Omental fat pad (tissue), 4 donors: Measurements from ENCODE around the gene LPXN. TPM values are rescaled to one million over a fixed set of nuclear protein-coding genes. Genes with fewer than 3 reads are reported as not detected.
A peak's percentile ranks its signal among the peaks of the same experiment; 100 is the strongest.

Experiments
- ATAC-seq: fragments of 150-250 bp; one replicate; pipeline ENCODE4 v1.9.1; 2016; ENCODE audit warnings: mild to moderate bottlenecking, moderate library complexity; ENCODE audit not compliant: low FRiP score
- DNase-seq: peaks from one replicate; pipeline ENCODE4 v3.0.0-alpha.2; 2019; ENCODE audit warnings: low spot score
- CTCF ChIP-seq, 3 donors: fragments of 450-650 bp; IDR thresholded peaks; one replicate each; pipeline ENCODE4 v1.5.1; 2016 to 2017; ENCODE audit warnings: antibody characterized with exemption in 3 of 3, mild to moderate bottlenecking in 3 of 3, moderate library complexity in 2 of 3
- total RNA-seq, 4 donors: library from RNA; depleted of rRNA; stranded (reverse); fragments of >200 nt; gene quantifications; one replicate each; pipeline ENCODE4 v1.1.0, GENCODE V29; 2016

The LPXN gene
- total RNA-seq, 4 donors from 2014 or later: 9.8 to 40.7 (median 15.1) TPM

DNA sequence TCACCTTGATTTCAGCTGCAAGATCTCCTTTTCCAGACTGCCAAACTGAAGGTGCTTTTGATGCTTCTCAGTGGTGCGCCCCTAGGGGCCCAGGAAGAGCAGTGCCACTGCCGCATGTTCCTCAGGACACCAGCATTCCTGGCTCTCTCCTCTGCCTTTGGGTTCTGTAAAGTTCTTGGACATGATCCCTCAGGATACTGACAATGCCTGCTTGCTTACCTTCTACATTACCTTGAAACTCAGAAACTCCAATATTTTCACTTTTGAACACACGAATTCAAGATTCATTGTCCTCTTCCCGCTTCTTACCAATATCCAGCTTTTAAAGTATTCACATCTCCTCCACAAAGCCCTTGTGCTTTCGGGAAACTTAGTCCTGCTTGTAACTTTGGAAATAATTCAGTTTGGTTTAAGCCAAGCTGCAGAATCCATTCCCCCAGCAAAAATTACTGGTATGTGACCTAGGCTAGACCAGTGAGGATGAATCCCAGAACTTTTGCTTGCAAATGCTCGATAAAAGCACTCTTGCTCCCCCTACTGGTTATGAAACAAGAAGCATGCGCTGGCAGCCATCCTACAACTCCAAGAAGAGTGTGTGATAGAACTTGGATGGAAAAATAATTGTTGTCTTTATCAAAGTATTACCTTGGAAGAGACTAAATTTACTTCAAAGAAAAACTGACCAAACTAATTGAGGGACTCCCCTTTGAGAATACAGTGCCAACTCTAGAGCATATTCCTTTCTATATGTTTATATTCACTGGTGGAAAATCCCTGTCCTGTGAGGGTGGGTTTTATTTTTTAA lies 51.2 kb downstream of the LPXN start:
- TF ChIP-seq CTCF (IDR thresholded peaks at IDR 0.05): peak in 2 of 3 donors; percentile 35 to 66
- DNase-seq (peak; percentile 34), ATAC-seq (peak; percentile 86)

- ATAC-seq: peak; percentile 71
- no peak for DNase-seq
- no peak for TF ChIP-seq CTCF (IDR thresholded peaks at IDR 0.05)
Observed at GRCh38 chr11:58513747-58514367, 61.8 kb downstream of the LPXN start.

DNA sequence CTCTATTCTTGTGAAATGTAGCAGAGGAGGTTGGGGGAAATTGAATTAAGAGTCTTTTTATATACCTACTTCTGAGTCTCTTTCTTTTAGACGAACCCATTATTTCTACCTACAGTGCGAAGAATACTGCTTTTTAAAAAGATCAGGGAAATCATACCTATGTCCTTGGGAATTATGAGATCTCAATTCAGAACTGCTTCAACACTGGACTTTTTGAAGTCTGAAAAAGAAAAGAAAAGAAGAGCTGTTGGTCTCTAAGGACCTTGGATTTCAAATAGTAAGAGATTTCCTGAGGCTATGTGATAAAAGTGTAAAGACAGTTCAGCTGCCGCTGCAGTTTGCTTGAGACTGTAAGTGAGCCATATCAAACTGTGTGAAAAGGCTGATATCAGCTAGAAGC lies 64.0 kb downstream of the LPXN start:
- ATAC-seq: no peak
- no peak for TF ChIP-seq CTCF (IDR thresholded peaks at IDR 0.05)
- DNase-seq: no peak

- no peak for ATAC-seq
- no peak for DNase-seq
- TF ChIP-seq CTCF (IDR thresholded peaks at IDR 0.05): no peak
Observed at GRCh38 chr11:58509748-58510147, 65.9 kb downstream of the LPXN start.

GRCh38 chr11:58508814-58509213 lies 66.8 kb downstream of the LPXN start:
- ATAC-seq: no peak
- no peak for TF ChIP-seq CTCF (IDR thresholded peaks at IDR 0.05)
- DNase-seq: no peak

GRCh38 chr11:58508005-58508404 lies 67.7 kb downstream of the LPXN start, which contains the start of gene OR5B21:
Gene OR5B21 (minus strand): TSS chr11:58508105. CDS start chr11:58508105, 0 bp downstream.
- DNase-seq (no peak), ATAC-seq (no peak)
- no peak for TF ChIP-seq CTCF (IDR thresholded peaks at IDR 0.05)
